Nephron (organoid): Measurements from ENCODE around the gene ASB14.
"Not testable (repeated sequence)": the region's sequence is repeated elsewhere in the genome, so short reads cannot be mapped to it uniquely, and the experiment has no call there.

Experiments used
- H3K27ac Mint-ChIP-seq, 3 experiments: 2 replicates each; pipeline ENCODE4 v1.8.0; 2020; ENCODE audit warnings: mixed read lengths in 3 of 3, mild to moderate bottlenecking in 2 of 3, moderate library complexity in 1 of 3
- H3K27me3 Mint-ChIP-seq: 2 replicates; pipeline ENCODE4 v1.8.0; 2021; ENCODE audit warnings: low read depth, mild to moderate bottlenecking, moderate library complexity, mixed read lengths
- H3K36me3 Mint-ChIP-seq: 2 replicates; pipeline ENCODE4 v1.8.0; 2020; ENCODE audit warnings: low read depth, mixed read lengths
- H3K4me1 Mint-ChIP-seq: 2 replicates; pipeline ENCODE4 v1.8.0; 2020; ENCODE audit warnings: mixed read lengths
- H3K4me3 Mint-ChIP-seq, 3 experiments: 2 replicates each; pipeline ENCODE4 v1.8.0; 2020; ENCODE audit warnings: mild to moderate bottlenecking in 3 of 3, mixed read lengths in 3 of 3, moderate library complexity in 2 of 3
- H3K9me3 Mint-ChIP-seq: 2 replicates; pipeline ENCODE4 v1.8.0; 2020; ENCODE audit warnings: mixed read lengths
- CTCF ChIP-seq, 3 experiments: fragments of 200-600 bp; sonication (generic); IDR thresholded peaks; one replicate each; pipeline ENCODE4 v1.5.0; 2021; ENCODE audit warnings: antibody characterized with exemption in 3 of 3; ENCODE audit not compliant: unreplicated experiment in 3 of 3

ASB14 gene

GRCh38 chr3:57292159-57292896 is at the start of gene ASB14:
Gene ASB14, minus strand, starts transcription at chr3:57292685. Its CDS starts 652 bp downstream, at chr3:57292033.
- Mint-ChIP-seq H3K4me1 (peaks cover 10% of the 10 kb centered on the region), H3K4me3 (no peak within 1 kb of the TSS), H3K36me3 (no peaks in the 10 kb centered on the region), H3K9me3 (no peaks in the 10 kb centered on the region), H3K27ac (no peak within 1 kb of the TSS), H3K27me3 (peaks cover 3% of the 10 kb centered on the region)
- TF ChIP-seq CTCF (IDR thresholded peaks at IDR 0.05; ENCODE audit: unreplicated experiment in 3 of 3), result no peak

- H3K27me3 Mint-ChIP-seq, H3K9me3 Mint-ChIP-seq, H3K36me3 Mint-ChIP-seq, H3K27ac Mint-ChIP-seq, H3K4me1 Mint-ChIP-seq, H3K4me3 Mint-ChIP-seq: not testable (repeated sequence)
Measured at GRCh38 chr3:57339071-57339642, 46.7 kb upstream of the ASB14 start.

GRCh38 chr3:57338272-57339070 is 46.0 kb upstream of the ASB14 start:
- H3K36me3 Mint-ChIP-seq, H3K27me3 Mint-ChIP-seq, H3K4me1 Mint-ChIP-seq, H3K9me3 Mint-ChIP-seq, H3K4me3 Mint-ChIP-seq, H3K27ac Mint-ChIP-seq: not testable (repeated sequence)

- TF ChIP-seq CTCF (IDR thresholded peaks at IDR 0.05; ENCODE audit: unreplicated experiment in 3 of 3), result no peak
- peaks cover 9% of the 10 kb centered on the region for H3K9me3 Mint-ChIP-seq
- H3K4me3 Mint-ChIP-seq, result no peak overlapping the region
- H3K27me3 Mint-ChIP-seq, result no peaks in the 10 kb centered on the region
- H3K4me1 Mint-ChIP-seq, result no peaks in the 10 kb centered on the region
- H3K36me3 Mint-ChIP-seq, result no peaks in the 10 kb centered on the region
- no peak overlapping the region for H3K27ac Mint-ChIP-seq
Measured at GRCh38 chr3:57335283-57335938, 42.9 kb upstream of the ASB14 start.

- H3K27ac Mint-ChIP-seq, result peak overlapping the region in 1 of 3 experiments; percentile 87
- no peaks in the 10 kb centered on the region for H3K36me3 Mint-ChIP-seq
- H3K4me3 Mint-ChIP-seq, result no peak overlapping the region
- no peaks in the 10 kb centered on the region for H3K9me3 Mint-ChIP-seq
- H3K4me1 Mint-ChIP-seq, result no peaks in the 10 kb centered on the region
- no peaks in the 10 kb centered on the region for H3K27me3 Mint-ChIP-seq
- TF ChIP-seq CTCF (IDR thresholded peaks at IDR 0.05; ENCODE audit: unreplicated experiment in 3 of 3), result peak in 2 of 3 experiments; percentile 14 to 20
Measured at GRCh38 chr3:57331078-57331610, 38.7 kb upstream of the ASB14 start.

GRCh38 chr3:57326498-57326897 is 34.0 kb upstream of the ASB14 start:
- H3K27ac Mint-ChIP-seq, H3K27me3 Mint-ChIP-seq, H3K9me3 Mint-ChIP-seq, H3K4me1 Mint-ChIP-seq, H3K36me3 Mint-ChIP-seq, H3K4me3 Mint-ChIP-seq: not testable (repeated sequence)

- H3K27ac Mint-ChIP-seq, result no peak overlapping the region
- no peaks in the 10 kb centered on the region for H3K36me3 Mint-ChIP-seq
- peaks cover 5% of the 10 kb centered on the region for H3K27me3 Mint-ChIP-seq
- TF ChIP-seq CTCF (IDR thresholded peaks at IDR 0.05; ENCODE audit: unreplicated experiment in 3 of 3), result no peak
- H3K4me3 Mint-ChIP-seq, result no peak overlapping the region
- peaks cover 12% of the 10 kb centered on the region for H3K9me3 Mint-ChIP-seq
- H3K4me1 Mint-ChIP-seq, result no peaks in the 10 kb centered on the region
Measured at GRCh38 chr3:57314204-57314603, 21.7 kb upstream of the ASB14 start.
